ENCODE results near the gene SMARCA4. TPM values are rescaled to one million over a fixed set of nuclear protein-coding genes. Genes with fewer than 3 reads are reported as not detected.
A peak's percentile ranks its signal among the peaks of the same experiment; 100 is the strongest.

SMARCA4 gene
- total RNA-seq, 2 experiments from 2014 or later, result 409 to 554 TPM

DNA sequence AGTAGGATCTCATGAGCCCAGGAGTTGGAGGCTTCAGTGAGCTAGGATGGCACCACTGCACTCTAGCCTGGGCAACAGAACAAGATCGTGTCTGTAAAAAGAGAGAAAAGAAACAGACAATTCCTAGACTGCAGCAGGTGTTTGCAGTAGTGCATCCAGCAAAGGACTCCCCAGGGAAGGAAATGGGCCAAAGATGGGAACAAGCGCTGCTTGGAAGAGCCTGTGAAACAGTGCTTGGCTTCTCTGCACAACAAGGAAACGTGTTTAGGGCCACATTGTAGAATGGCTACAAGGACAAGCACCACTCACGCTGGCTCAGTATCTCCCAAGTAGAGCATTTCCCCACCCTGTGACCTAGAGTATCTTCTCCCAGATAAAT lies 93.0 kb downstream of the SMARCA4 start:
- ChIA-PET POLR2A (interaction anchor here (0.7 to 1.2 kb wide), 3 partner anchors 36 to 47 kb away, joined by 3 read pairs; no protein-coding TSS in a partner anchor), CTCF (ENCODE audit: unreplicated experiment) (no interaction called here)
- no peaks in the 10 kb centered on the region for H3K9me2 ChIP-seq (ENCODE audit: insufficient read depth, low read length)
- no peak overlapping the region for H3K4me2 ChIP-seq (ENCODE audit: low read length)
- peaks cover 87% of the 10 kb centered on the region for H3K36me3 ChIP-seq (ENCODE audit: insufficient read depth, low read length)
- peaks cover 28% of the 10 kb centered on the region; the same call in 1 of the 2 replicates for H3K79me2 ChIP-seq (ENCODE audit: insufficient read depth, low read depth, low read length)
- no peak for DNase-seq (ENCODE audit: low spot score)
- TF ChIP-seq, protein P1, sequence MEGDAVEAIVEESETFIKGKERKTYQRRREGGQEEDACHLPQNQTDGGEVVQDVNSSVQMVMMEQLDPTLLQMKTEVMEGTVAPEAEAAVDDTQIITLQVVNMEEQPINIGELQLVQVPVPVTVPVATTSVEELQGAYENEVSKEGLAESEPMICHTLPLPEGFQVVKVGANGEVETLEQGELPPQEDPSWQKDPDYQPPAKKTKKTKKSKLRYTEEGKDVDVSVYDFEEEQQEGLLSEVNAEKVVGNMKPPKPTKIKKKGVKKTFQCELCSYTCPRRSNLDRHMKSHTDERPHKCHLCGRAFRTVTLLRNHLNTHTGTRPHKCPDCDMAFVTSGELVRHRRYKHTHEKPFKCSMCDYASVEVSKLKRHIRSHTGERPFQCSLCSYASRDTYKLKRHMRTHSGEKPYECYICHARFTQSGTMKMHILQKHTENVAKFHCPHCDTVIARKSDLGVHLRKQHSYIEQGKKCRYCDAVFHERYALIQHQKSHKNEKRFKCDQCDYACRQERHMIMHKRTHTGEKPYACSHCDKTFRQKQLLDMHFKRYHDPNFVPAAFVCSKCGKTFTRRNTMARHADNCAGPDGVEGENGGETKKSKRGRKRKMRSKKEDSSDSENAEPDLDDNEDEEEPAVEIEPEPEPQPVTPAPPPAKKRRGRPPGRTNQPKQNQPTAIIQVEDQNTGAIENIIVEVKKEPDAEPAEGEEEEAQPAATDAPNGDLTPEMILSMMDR (conservative IDR thresholded peaks at IDR 0.05; ENCODE audit: low read length), result no peak
- TF ChIP-seq EZH2phosphoT487 (IDR thresholded peaks at IDR 0.05; ENCODE audit: borderline replicate concordance, low read depth, low read length), result no peak
- peaks cover 50% of the 10 kb centered on the region for H3K4me1 ChIP-seq (ENCODE audit: insufficient read depth, low read length, poor library complexity, severe bottlenecking)
- no peak overlapping the region for H2AFZ ChIP-seq (ENCODE audit: low read length)
- no TSS peak for BruUV-seq (replicated peaks)
- peaks cover 8% of the 10 kb centered on the region; the same call in 1 of the 2 replicates for H4K20me1 ChIP-seq (ENCODE audit: insufficient read depth, low read length)
- H3K27ac ChIP-seq (ENCODE audit: low read depth, low read length, poor library complexity, severe bottlenecking), result peak overlapping the region; percentile 91
- H3K9me3 ChIP-seq (ENCODE audit: low read length), result no peaks in the 10 kb centered on the region
- no peak overlapping the region for H3K4me3 ChIP-seq (ENCODE audit: low read depth, low read length, poor library complexity, severe bottlenecking)
- intact Hi-C loops (cut with micrococcal nuclease; ENCODE audit: unreplicated experiment), result no loop called here

DNA sequence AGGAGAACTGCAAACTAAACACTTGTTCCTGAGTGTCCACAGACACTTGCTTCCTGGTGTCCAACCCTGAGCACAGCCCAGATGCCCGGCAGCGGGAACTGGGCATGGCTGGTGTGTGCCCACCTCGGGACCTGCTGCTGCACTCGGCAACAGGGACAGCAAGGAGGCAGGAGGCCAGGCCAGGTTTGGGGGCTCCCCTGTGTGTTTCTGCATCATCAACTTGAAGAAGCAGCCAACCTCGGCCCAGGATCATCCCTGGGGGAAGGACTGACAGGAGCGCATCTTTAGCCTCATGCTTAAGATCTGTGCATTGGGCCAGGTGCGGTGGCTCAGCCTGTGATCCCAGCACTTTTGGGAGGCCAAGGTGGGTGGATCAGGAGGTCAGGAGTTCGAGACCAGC lies 93.4 kb downstream of the SMARCA4 start:
- no peak overlapping the region for H2AFZ ChIP-seq (ENCODE audit: low read length)
- H3K79me2 ChIP-seq (ENCODE audit: insufficient read depth, low read depth, low read length), result peaks cover 28% of the 10 kb centered on the region; the same call in 1 of the 2 replicates
- intact Hi-C loops (cut with micrococcal nuclease; ENCODE audit: unreplicated experiment), result no loop called here
- H3K36me3 ChIP-seq (ENCODE audit: insufficient read depth, low read length), result peaks cover 90% of the 10 kb centered on the region
- no peaks in the 10 kb centered on the region for H3K9me3 ChIP-seq (ENCODE audit: low read length)
- CTCF ChIA-PET (ENCODE audit: unreplicated experiment), result no interaction called here
- POLR2A ChIA-PET, result interaction anchor here (0.8 to 1.2 kb wide), 2 partner anchors 35 to 46 kb away, joined by 3 read pairs; no protein-coding TSS in a partner anchor
- no peak for DNase-seq (ENCODE audit: low spot score)
- H3K4me1 ChIP-seq (ENCODE audit: insufficient read depth, low read length, poor library complexity, severe bottlenecking), result peaks cover 46% of the 10 kb centered on the region
- TF ChIP-seq, protein P1 (conservative IDR thresholded peaks at IDR 0.05; ENCODE audit: low read length), result no peak
- TF ChIP-seq EZH2phosphoT487 (IDR thresholded peaks at IDR 0.05; ENCODE audit: borderline replicate concordance, low read depth, low read length), result no peak
- H3K27ac ChIP-seq (ENCODE audit: low read depth, low read length, poor library complexity, severe bottlenecking), result no peak overlapping the region
- no peaks in the 10 kb centered on the region for H3K9me2 ChIP-seq (ENCODE audit: insufficient read depth, low read length)
- no peak overlapping the region for H3K4me3 ChIP-seq (ENCODE audit: low read depth, low read length, poor library complexity, severe bottlenecking)
- H4K20me1 ChIP-seq (ENCODE audit: insufficient read depth, low read length), result peaks cover 8% of the 10 kb centered on the region; the same call in 1 of the 2 replicates
- no TSS peak for BruUV-seq (replicated peaks)
- H3K4me2 ChIP-seq (ENCODE audit: low read length), result no peak overlapping the region

DNA sequence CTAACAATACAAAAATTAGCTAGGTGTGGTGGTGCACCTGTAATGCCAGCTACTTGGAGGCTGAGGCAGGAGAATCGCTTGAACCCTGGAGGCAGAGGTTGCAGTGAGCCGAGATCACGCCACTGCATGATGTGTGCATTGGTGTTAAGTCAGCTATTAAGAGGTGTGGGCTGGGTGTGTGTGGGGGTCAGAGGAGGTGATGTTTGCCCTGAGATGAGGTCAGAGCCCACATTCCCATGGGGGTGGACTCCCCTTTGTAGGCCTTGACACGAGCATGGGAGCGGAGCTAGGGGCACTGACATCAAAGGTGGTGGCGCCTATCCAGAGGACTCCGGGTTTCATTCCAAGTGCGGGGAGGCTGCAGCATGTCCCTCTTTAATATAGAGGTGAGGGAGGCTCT lies 93.8 kb downstream of the SMARCA4 start:
- Histone ChIP-seq H3K79me2 (ENCODE audit: insufficient read depth, low read depth, low read length) (peaks cover 28% of the 10 kb centered on the region; the same call in 1 of the 2 replicates), H3K4me2 (ENCODE audit: low read length) (no peak overlapping the region), H3K4me1 (ENCODE audit: insufficient read depth, low read length, poor library complexity, severe bottlenecking) (peaks cover 42% of the 10 kb centered on the region), H2AFZ (ENCODE audit: low read length) (no peak overlapping the region), H3K9me2 (ENCODE audit: insufficient read depth, low read length) (no peaks in the 10 kb centered on the region), H3K27ac (ENCODE audit: low read depth, low read length, poor library complexity, severe bottlenecking) (no peak overlapping the region), H3K36me3 (ENCODE audit: insufficient read depth, low read length) (peaks cover 91% of the 10 kb centered on the region), H3K4me3 (ENCODE audit: low read depth, low read length, poor library complexity, severe bottlenecking) (no peak overlapping the region), H4K20me1 (ENCODE audit: insufficient read depth, low read length) (peaks cover 8% of the 10 kb centered on the region; the same call in 1 of the 2 replicates), H3K9me3 (ENCODE audit: low read length) (no peaks in the 10 kb centered on the region)
- CTCF ChIA-PET (ENCODE audit: unreplicated experiment), result no interaction called here
- intact Hi-C loops (cut with micrococcal nuclease; ENCODE audit: unreplicated experiment), result no loop called here
- POLR2A ChIA-PET, result interaction anchor here (1.2 kb wide), 1 partner anchor 46 kb away, joined by 3 read pairs; no protein-coding TSS in a partner anchor
- no peak for DNase-seq (ENCODE audit: low spot score)
- no peak for TF ChIP-seq EZH2phosphoT487 (IDR thresholded peaks at IDR 0.05; ENCODE audit: borderline replicate concordance, low read depth, low read length)
- TF ChIP-seq, protein P1 (conservative IDR thresholded peaks at IDR 0.05; ENCODE audit: low read length), result no peak
- BruUV-seq (replicated peaks), result no TSS peak
